ENCODE measurements around the gene MGARP. TPM values are rescaled to one million over a fixed set of nuclear protein-coding genes. Genes with fewer than 3 reads are reported as not detected.
A peak's percentile ranks its signal among the peaks of the same experiment; 100 is the strongest.

The MGARP gene
- total and polyA plus RNA-seq, 3 donors from 2014 or later, result 2.3 to 10.9 (median 3.1) TPM

DNA sequence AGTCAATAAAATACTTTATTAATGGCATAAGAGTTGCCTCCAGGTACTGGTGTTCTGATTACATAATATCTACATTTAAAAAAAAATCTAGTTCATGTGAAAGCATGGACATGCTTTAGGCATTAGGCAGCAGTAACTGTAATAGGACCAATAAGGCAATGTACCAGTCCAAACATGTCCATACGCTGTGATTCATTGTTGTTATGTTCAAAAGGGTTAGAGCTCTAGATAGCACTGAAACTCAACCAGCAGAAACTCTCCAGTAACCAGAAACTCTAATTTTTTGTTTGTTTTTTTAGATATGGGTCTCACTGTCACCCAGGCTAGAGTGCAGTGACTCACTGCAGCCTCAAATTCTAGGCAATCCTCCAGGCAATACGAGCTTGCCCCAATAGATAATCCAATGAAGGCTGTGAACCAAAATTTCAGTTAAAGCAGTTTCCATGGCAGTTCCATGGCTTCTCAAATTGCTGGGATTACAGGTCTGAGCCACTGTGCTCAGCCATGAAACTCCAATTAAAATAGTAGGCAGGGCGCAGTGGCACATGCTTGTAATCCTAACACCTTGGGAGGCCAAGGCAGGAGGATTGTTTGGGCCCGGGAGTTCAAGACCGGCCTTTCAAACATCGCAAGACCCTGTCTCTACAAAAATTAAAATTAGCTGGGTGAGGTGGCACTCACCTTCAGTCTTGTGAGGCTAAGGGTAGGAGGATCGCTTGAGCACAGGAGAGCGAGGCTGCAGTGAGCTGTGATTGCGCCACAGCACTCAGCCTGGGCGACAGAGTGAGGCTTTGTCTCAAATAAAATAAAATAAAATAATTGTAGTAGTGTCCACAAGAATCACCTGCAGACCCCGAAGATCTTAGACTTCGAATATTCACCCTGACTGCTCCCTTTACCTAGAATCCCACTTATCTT is 36.3 kb downstream of the MGARP start:
- Histone ChIP-seq H3K27ac (no peak overlapping the region), H3K4me3 (no peak overlapping the region), H3K9me3 (no peaks in the 10 kb centered on the region), H3K36me3 (ENCODE audit: low read depth, missing control alignments) (no peaks in the 10 kb centered on the region), H3K27me3 (no peaks in the 10 kb centered on the region), H3K4me1 (peaks cover 9% of the 10 kb centered on the region)
- no peak for DNase-seq
- intact Hi-C loops (cut with DNase I; ENCODE audit: low total_unique reads), result no loop called here
- WGBS, 2 donors, result 87 to 93% methylated on average over 12 of the region's 12 CpGs
- TF ChIP-seq POLR2A (IDR thresholded peaks at IDR 0.05), result no peak
- TF ChIP-seq, protein P1, sequence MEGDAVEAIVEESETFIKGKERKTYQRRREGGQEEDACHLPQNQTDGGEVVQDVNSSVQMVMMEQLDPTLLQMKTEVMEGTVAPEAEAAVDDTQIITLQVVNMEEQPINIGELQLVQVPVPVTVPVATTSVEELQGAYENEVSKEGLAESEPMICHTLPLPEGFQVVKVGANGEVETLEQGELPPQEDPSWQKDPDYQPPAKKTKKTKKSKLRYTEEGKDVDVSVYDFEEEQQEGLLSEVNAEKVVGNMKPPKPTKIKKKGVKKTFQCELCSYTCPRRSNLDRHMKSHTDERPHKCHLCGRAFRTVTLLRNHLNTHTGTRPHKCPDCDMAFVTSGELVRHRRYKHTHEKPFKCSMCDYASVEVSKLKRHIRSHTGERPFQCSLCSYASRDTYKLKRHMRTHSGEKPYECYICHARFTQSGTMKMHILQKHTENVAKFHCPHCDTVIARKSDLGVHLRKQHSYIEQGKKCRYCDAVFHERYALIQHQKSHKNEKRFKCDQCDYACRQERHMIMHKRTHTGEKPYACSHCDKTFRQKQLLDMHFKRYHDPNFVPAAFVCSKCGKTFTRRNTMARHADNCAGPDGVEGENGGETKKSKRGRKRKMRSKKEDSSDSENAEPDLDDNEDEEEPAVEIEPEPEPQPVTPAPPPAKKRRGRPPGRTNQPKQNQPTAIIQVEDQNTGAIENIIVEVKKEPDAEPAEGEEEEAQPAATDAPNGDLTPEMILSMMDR (IDR thresholded peaks at IDR 0.05), result no peak

DNA sequence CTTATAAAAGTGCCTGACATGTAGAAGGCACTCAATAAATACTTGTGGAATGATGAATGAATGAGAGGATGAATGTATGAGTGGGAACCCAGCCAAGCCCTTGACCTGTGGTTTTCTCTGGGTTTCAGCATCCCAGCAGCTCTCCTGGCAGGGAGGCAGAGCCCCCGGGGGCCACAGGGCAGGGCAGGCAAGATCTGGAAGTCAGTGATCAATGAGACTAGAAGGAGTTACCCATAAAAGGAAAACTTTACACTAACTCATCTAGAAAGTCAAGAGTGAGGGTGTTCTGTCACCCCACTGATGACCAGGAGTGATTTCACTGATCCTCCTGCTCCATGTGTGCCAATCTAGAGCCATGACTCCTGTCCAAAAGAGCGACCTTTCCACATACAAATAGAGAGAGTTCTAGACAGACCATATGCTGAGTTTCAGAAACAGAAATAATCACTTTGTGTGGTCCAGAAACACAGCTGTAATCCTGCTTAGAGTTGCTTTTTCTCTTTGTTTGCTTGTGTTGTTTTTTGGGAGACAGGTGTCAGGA is 37.4 kb downstream of the MGARP start:
- Histone ChIP-seq H3K27ac (no peak overlapping the region), H3K9me3 (no peaks in the 10 kb centered on the region), H3K4me3 (no peak overlapping the region), H3K36me3 (ENCODE audit: low read depth, missing control alignments) (no peaks in the 10 kb centered on the region), H3K27me3 (no peaks in the 10 kb centered on the region), H3K4me1 (peaks cover 5% of the 10 kb centered on the region)
- no peak for DNase-seq
- 54 to 82% methylated on average over 2 of the region's 2 CpGs for WGBS, 2 donors
- TF ChIP-seq, protein P1 (IDR thresholded peaks at IDR 0.05), result no peak
- no peak for TF ChIP-seq POLR2A (IDR thresholded peaks at IDR 0.05)
- intact Hi-C loops (cut with DNase I; ENCODE audit: low total_unique reads), result no loop called here

GRCh38 chr4:139241784-139242151 is 38.3 kb downstream of the MGARP start:
- 67 to 71% methylated on average over 12 of the region's 12 CpGs for WGBS, 2 donors

DNA sequence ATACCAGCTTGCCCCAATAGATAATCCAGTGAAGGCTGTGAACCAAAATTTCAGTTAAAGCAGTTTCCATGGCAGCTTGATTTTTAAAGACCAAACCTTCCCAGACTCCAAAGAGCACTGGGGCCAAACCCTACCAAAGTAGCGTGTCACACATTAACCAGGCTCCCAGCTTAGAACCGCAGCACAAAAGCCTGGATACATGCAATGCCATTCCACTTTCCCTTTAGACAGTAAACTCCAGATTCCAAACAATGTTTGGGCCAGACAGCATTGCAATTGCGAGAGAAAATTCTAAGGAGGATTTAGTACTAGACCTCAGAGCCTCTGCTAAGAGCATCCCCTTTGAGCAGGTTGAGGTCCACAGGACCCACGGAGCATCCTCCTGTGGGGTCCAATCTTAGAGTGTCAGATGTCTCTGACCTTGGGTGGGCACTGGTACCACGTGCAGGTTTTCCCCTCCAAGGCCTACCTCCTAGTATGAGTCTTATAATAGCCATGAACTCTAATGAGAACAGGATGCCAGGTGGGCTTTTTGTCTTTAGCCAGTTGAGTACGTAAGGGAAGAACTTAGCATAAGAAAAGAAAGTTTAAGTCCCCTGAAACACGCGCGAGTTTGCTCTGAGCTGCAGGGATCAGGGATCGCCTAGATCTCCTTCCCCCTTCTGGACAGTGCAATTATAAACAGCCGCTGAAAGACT is 38.8 kb downstream of the MGARP start:
- Histone ChIP-seq H3K27me3 (no peaks in the 10 kb centered on the region), H3K9me3 (no peaks in the 10 kb centered on the region), H3K36me3 (ENCODE audit: low read depth, missing control alignments) (no peaks in the 10 kb centered on the region), H3K27ac (no peak overlapping the region), H3K4me1 (peaks cover 5% of the 10 kb centered on the region), H3K4me3 (peak overlapping the region in 1 of 2 donors; percentile 10)
- 57 to 73% methylated on average over 11 of the region's 11 CpGs for WGBS, 2 donors
- intact Hi-C loops (cut with DNase I; ENCODE audit: low total_unique reads), result no loop called here
- TF ChIP-seq POLR2A (IDR thresholded peaks at IDR 0.05), result no peak
- TF ChIP-seq, protein P1 (IDR thresholded peaks at IDR 0.05), result no peak
- DNase-seq, result no peak

More at GRCh38 chr4:139241784-139242151, 38.3 kb downstream of the MGARP start:
- Histone ChIP-seq H3K4me3 (peak overlapping the region in 1 of 2 donors; percentile 10), H3K4me1 (peaks cover 5% of the 10 kb centered on the region), H3K27ac (no peak overlapping the region), H3K27me3 (no peaks in the 10 kb centered on the region), H3K9me3 (no peaks in the 10 kb centered on the region), H3K36me3 (ENCODE audit: low read depth, missing control alignments) (no peaks in the 10 kb centered on the region)
- TF ChIP-seq, protein P1 (IDR thresholded peaks at IDR 0.05), result no peak
- TF ChIP-seq POLR2A (IDR thresholded peaks at IDR 0.05), result no peak
- no peak for DNase-seq
- intact Hi-C loops (cut with DNase I; ENCODE audit: low total_unique reads), result no loop called here

Measured in testis (tissue), 3 donors.